HepG2 (cell line): ENCODE measurements around the gene IDUA. TPM values are rescaled to one million over a fixed set of nuclear protein-coding genes. Genes with fewer than 3 reads are reported as not detected.

Source experiments
- ATAC-seq: fragments of 200-7000 bp; cut with Tn5 transposase; 3 replicates; pipeline ENCODE4 v1.9.1; 2020; ENCODE audit warnings: mild to moderate bottlenecking, moderate library complexity
- BruUV-seq: library from RNA; stranded (reverse); fragments of 400-500 nt; replicated peaks from 2 replicates; lab custom pipeline; 2021; lab: Mats Ljungman, UMichigan
- CTCF ChIA-PET: fragments of 300-600 bp; formaldehyde crosslinking; extraction: SDS; loops from one replicate; lab custom pipeline; 2021; ENCODE audit warnings: low total read pairs, inconsistent platforms, low intra/inter-chr PET ratio; lab: Yijun Ruan, JAX
- POLR2A ChIA-PET: fragments of 350-600 bp; sonication (Branson Sonifier 250); formaldehyde crosslinking; loops from one replicate; lab custom pipeline; 2020; ENCODE audit warnings: antibody characterized with exemption, inconsistent platforms; lab: Yijun Ruan, JAX
- DNase-seq: peaks from one replicate; pipeline ENCODE4 v3.0.0-alpha.2; 2015; ENCODE audit warnings: low spot score
- FAIRE-seq: peaks from 3 replicates; lab custom pipeline; 2011; peaks lifted over from hg19 to GRCh38; lab: Jason Lieb, UNC
- H2AFZ ChIP-seq: one replicate; pipeline ENCODE4 v1.6.1; 2011; ENCODE audit warnings: low read length, inconsistent platforms
- H3K27ac ChIP-seq: fragments of 300-600 bp; 3 replicates; pipeline ENCODE4 v1.8.0; 2011; ENCODE audit warnings: mixed run types, mild to moderate bottlenecking, mixed read lengths, low read length, inconsistent platforms; ENCODE audit not compliant: insufficient read depth; ENCODE audit errors: extremely low read length
- H3K27me3 ChIP-seq, 2 experiments: fragments of 200-600 bp in 1 of 2; 2 replicates in 1 of 2; 3 replicates in 1 of 2; pipeline versions ENCODE4 v1.6.0 to v1.8.0; 2011; ENCODE audit warnings: low read length in 2 of 2, mild to moderate bottlenecking in 2 of 2, moderate library complexity in 2 of 2, inconsistent platforms in 1 of 2; ENCODE audit not compliant: insufficient read depth in 2 of 2, control insufficient read depth in 1 of 2
- H3K36me3 ChIP-seq, 2 experiments: fragments of 200-600 bp in 1 of 2; replicated peaks in 1 of 2; 2 replicates in 1 of 2; 3 replicates in 1 of 2; pipeline versions ENCODE4 v1.5.1 to v1.8.0; 2011; ENCODE audit warnings: low read length in 2 of 2, inconsistent platforms in 1 of 2; ENCODE audit not compliant: insufficient read depth in 2 of 2, control insufficient read depth in 1 of 2
- H3K4me1 ChIP-seq: 2 replicates; pipeline ENCODE4 v1.5.1; 2012; ENCODE audit warnings: low read length, inconsistent platforms; ENCODE audit not compliant: insufficient read depth
- H3K4me2 ChIP-seq: 2 replicates; pipeline ENCODE4 v1.6.0; 2011; ENCODE audit warnings: low read depth, low read length, inconsistent platforms
- H3K4me3 ChIP-seq, 3 experiments: fragments of 200-600 bp in 1 of 3; sonication (generic), shearing (Covaris generic) in 1 of 3; replicated peaks in 1 of 3; 2 replicates each; pipeline ENCODE4 v1.5.1; 2011 to 2016; ENCODE audit warnings: low read length in 3 of 3, inconsistent platforms in 2 of 3, low read depth in 2 of 3, mild to moderate bottlenecking in 2 of 3, control low read depth in 1 of 3, mixed read lengths in 1 of 3; ENCODE audit not compliant: insufficient read depth in 1 of 3
- H3K79me2 ChIP-seq: one replicate; pipeline ENCODE4 v1.6.1; 2011; ENCODE audit warnings: low read length, inconsistent platforms; ENCODE audit not compliant: insufficient read depth
- H3K9ac ChIP-seq: 2 replicates; pipeline ENCODE4 v1.6.0; 2011; ENCODE audit warnings: mild to moderate bottlenecking, low read depth, low read length, inconsistent platforms; ENCODE audit not compliant: insufficient read depth
- H3K9me3 ChIP-seq: 2 replicates; pipeline ENCODE4 v1.5.1; 2012; ENCODE audit warnings: mild to moderate bottlenecking, low read length
- H4K20me1 ChIP-seq: 2 replicates; pipeline ENCODE4 v1.6.0; 2011; ENCODE audit warnings: inconsistent platforms, mild to moderate bottlenecking, low read length, moderate library complexity; ENCODE audit not compliant: insufficient read depth
- KLF15 ChIP-seq: sonication (generic); formaldehyde crosslinking; IDR thresholded peaks from 2 replicates; pipeline ENCODE4 v1.8.1; 2023; ENCODE audit warnings: borderline replicate concordance, mild to moderate bottlenecking, inconsistent platforms, missing genetic modification reagents, mixed read lengths
- MTA1 ChIP-seq: sonication (generic); formaldehyde crosslinking; IDR thresholded peaks from 2 replicates; pipeline ENCODE4 v1.4.0; 2020; ENCODE audit warnings: missing genetic modification reagents, mild to moderate bottlenecking, borderline replicate concordance
- MYC ChIP-seq: sonication (generic); formaldehyde crosslinking; IDR thresholded peaks from 2 replicates; pipeline ENCODE4 v1.9.0; 2021; ENCODE audit warnings: missing genetic modification reagents, borderline replicate concordance
- PATZ1 ChIP-seq: sonication (generic); formaldehyde crosslinking; IDR thresholded peaks from 2 replicates; pipeline ENCODE4 v1.4.0; 2020; ENCODE audit warnings: missing genetic modification reagents
- REL ChIP-seq: sonication (generic); formaldehyde crosslinking; conservative IDR thresholded peaks from 2 replicates; pipeline ENCODE4 v1.8.0; 2022; ENCODE audit warnings: mild to moderate bottlenecking, missing genetic modification reagents, moderate library complexity
- SRSF1 ChIP-seq: fragments of 200-400 bp; formaldehyde crosslinking; optimal IDR thresholded peaks from 2 replicates; pipeline ENCODE3; 2017; ENCODE audit warnings: mild to moderate bottlenecking, low read depth, low read length, moderate library complexity
- U2AF1 ChIP-seq: fragments of 200-400 bp; formaldehyde crosslinking; optimal IDR thresholded peaks from 2 replicates; pipeline ENCODE3; 2017; ENCODE audit warnings: mild to moderate bottlenecking, low read depth, low read length
- ZNF225 ChIP-seq: sonication (generic); formaldehyde crosslinking; IDR thresholded peaks from 2 replicates; pipeline ENCODE4 v1.4.0; 2020; ENCODE audit warnings: mild to moderate bottlenecking, missing genetic modification reagents
- ZNF678 ChIP-seq: sonication (generic); formaldehyde crosslinking; IDR thresholded peaks from 2 replicates; pipeline ENCODE4 v1.4.0; 2020; ENCODE audit warnings: mild to moderate bottlenecking, missing genetic modification reagents
- ZNF784 ChIP-seq: sonication (generic); formaldehyde crosslinking; IDR thresholded peaks from 2 replicates; pipeline ENCODE4 v1.5.1; 2020; ENCODE audit warnings: missing genetic modification reagents, mild to moderate bottlenecking, borderline replicate concordance
- WGBS: methylation state at CpG from one replicate; pipeline ENCODE4 v1.1.6; 2017; ENCODE audit warnings: low lambda C conversion rate; 5-methylcytosine and 5-hydroxymethylcytosine counted together
- in situ Hi-C: cut with HindIII; loops from 2 replicates; pipeline ENCODE4 v1.10.0; 2017; ENCODE audit warnings: low pct_unique_long_range_greater_than_20kb; ENCODE audit not compliant: extremely low pct_ligation_motif_present
- intact Hi-C: fragments of 100-400 bp; cut with micrococcal nuclease; formaldehyde crosslinking; loops from one replicate; pipeline ENCODE4 v1.10.0; 2022; ENCODE audit not compliant: unreplicated experiment
- polyA plus RNA-seq, 8 experiments: library from polyadenylated mRNA; depleted of rRNA in 3 of 8; stranded (reverse) in 7 of 8; unstranded in 1 of 8; fragments of >200 nt; fragmentation: Illumina TruSeq in 4 of 8; extraction: Trizol in 4 of 8; gene quantifications; 2 replicates each; pipeline versions ENCODE4 v1.2.1 to v1.2.3, GENCODE V29; 2011 to 2016; ENCODE audit warnings: low read depth in 4 of 8, missing spikeins in 1 of 8, mixed read lengths in 1 of 8; ENCODE audit not compliant: insufficient read depth in 1 of 8
- total RNA-seq, 5 experiments: library from RNA; depleted of rRNA; stranded (reverse); fragments of >200 nt; fragmentation: Illumina TruSeq; extraction: Trizol; gene quantifications; 2 replicates each; pipeline ENCODE4 v1.2.3, GENCODE V29; 2016; ENCODE audit warnings: low read depth in 1 of 5
- TF ChIP-seq, protein P1 (sequence below), 2 experiments: sonication (generic) in 1 of 2; formaldehyde crosslinking in 1 of 2; IDR thresholded peaks; 2 replicates each; pipeline versions ENCODE4 v1.4.0 to v1.6.1; 2018 to 2020; ENCODE audit warnings: missing genetic modification reagents in 2 of 2, borderline replicate concordance in 1 of 2, low read depth in 1 of 2, mild to moderate bottlenecking in 1 of 2, missing biosample characterization in 1 of 2
- TF ChIP-seq, protein P2 (sequence below): sonication (generic); formaldehyde crosslinking; IDR thresholded peaks from 2 replicates; pipeline ENCODE4 v1.5.0; 2020; ENCODE audit warnings: mild to moderate bottlenecking, missing genetic modification reagents, borderline replicate concordance

Gene IDUA
- total and polyA plus RNA-seq, 2 of the 13 experiments (the other 11 are each of a cell fraction or from before 2014, with no cell fraction given), result 0.77 to 1.0 TPM

DNA sequence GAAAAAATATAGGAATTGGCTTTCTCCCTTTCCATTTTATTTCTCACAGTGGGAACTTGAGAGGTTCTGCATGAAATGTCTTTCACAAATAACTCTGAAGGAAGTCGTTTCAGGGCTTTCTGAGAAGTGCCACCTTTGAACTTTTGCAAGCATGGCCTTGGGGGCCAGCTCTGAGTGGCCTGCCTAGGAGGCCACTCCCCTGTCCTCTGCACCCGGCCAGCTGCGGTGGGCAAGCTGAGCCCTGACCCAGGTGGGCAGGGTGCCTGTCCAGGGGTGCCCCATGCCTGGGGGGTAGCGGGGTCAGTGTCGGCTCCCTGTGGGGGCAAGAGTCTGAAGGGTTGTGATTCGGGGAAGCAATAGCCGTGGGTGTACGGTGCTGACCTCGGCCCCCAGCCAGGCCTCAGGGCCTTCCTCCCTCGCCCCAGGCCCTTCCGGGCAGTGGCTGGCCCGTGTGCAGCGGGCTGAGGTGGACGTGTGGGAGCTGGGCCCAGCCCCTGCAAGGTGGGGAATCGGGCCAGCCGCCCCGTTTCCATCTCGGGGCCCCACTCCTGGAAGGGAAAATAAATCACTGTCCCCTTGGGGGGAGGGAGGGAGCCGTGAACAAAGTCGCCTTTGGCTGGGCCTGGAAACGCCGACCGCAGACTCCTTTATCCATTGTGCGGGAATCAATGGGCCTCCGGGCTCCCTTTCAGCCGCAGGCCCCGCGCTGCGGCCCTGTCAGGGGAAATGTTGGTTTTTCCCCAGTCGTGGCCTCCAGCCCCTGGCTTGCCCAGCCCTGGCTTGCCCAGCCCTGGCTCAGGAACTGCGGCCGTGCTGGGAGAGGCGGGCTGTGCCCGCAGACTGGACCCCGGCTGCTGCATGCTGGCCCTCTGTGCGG is 27.7 kb downstream of the IDUA start:
- intact Hi-C loops (no loop called here), in situ Hi-C loops (no loop called here)
- Histone ChIP-seq H4K20me1 (no peaks in the 10 kb centered on the region), H3K27me3 (peaks cover 0 to 6% of the 10 kb centered on the region in 2 experiments; a peak in 1 of 5 replicates), H3K9ac (peak overlapping the region; percentile 48), H3K9me3 (no peaks in the 10 kb centered on the region), H3K27ac (peak overlapping the region; percentile 73), H2AFZ (no peak overlapping the region), H3K36me3 (no peaks in the 10 kb centered on the region; a peak in 2 of 5 replicates), H3K79me2 (peaks cover 6% of the 10 kb centered on the region), H3K4me3 (peak overlapping the region in 2 of 3 experiments; percentile 42 to 47; a peak in 3 of 6 replicates), H3K4me2 (peak overlapping the region; percentile 42), H3K4me1 (peaks cover 50% of the 10 kb centered on the region)
- DNase-seq (no peak), ATAC-seq (peak; percentile 20), FAIRE-seq (peak; percentile 21)
- ChIA-PET CTCF (no interaction called here), POLR2A (interaction anchor here (2.4 kb wide), 1 partner anchor 22 kb away, joined by 9 read pairs; the partner anchor contains the start of gene SLC26A1)
- TSS peak; percentile 63 for BruUV-seq
- WGBS, result 44% methylated on average over 15 of the region's 36 CpGs
- TF ChIP-seq REL (no peak), MTA1 (CRISPR knock-in tag) (0 out of 2 replicates have a peak, but pooled peaks have one; percentile 30), PATZ1 (peak; percentile 15; the same call in 1 of the 2 replicates), SRSF1 (peak; percentile 58), ZNF225 (CRISPR knock-in tag) (no peak), KLF15 (CRISPR knock-in tag) (no peak), U2AF1 (peak; percentile 76), MYC (CRISPR knock-in tag) (no peak), ZNF784 (CRISPR knock-in tag) (0 out of 2 replicates have a peak, but pooled peaks have one; percentile 60), ZNF678 (CRISPR knock-in tag) (0 out of 2 replicates have a peak, but pooled peaks have one; percentile 55)
- TF ChIP-seq, protein P1, sequence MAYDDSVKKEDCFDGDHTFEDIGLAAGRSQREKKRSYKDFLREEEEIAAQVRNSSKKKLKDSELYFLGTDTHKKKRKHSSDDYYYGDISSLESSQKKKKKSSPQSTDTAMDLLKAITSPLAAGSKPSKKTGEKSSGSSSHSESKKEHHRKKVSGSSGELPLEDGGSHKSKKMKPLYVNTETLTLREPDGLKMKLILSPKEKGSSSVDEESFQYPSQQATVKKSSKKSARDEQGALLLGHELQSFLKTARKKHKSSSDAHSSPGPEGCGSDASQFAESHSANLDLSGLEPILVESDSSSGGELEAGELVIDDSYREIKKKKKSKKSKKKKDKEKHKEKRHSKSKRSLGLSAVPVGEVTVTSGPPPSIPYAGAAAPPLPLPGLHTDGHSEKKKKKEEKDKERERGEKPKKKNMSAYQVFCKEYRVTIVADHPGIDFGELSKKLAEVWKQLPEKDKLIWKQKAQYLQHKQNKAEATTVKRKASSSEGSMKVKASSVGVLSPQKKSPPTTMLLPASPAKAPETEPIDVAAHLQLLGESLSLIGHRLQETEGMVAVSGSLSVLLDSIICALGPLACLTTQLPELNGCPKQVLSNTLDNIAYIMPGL (CRISPR knock-in tag; IDR thresholded peaks at IDR 0.05; ENCODE audit: borderline replicate concordance in 1 of 2, low read depth in 1 of 2), result peak in 1 of 2 experiments; percentile 12; a peak in 1 of 4 replicates
- TF ChIP-seq, protein P2, sequence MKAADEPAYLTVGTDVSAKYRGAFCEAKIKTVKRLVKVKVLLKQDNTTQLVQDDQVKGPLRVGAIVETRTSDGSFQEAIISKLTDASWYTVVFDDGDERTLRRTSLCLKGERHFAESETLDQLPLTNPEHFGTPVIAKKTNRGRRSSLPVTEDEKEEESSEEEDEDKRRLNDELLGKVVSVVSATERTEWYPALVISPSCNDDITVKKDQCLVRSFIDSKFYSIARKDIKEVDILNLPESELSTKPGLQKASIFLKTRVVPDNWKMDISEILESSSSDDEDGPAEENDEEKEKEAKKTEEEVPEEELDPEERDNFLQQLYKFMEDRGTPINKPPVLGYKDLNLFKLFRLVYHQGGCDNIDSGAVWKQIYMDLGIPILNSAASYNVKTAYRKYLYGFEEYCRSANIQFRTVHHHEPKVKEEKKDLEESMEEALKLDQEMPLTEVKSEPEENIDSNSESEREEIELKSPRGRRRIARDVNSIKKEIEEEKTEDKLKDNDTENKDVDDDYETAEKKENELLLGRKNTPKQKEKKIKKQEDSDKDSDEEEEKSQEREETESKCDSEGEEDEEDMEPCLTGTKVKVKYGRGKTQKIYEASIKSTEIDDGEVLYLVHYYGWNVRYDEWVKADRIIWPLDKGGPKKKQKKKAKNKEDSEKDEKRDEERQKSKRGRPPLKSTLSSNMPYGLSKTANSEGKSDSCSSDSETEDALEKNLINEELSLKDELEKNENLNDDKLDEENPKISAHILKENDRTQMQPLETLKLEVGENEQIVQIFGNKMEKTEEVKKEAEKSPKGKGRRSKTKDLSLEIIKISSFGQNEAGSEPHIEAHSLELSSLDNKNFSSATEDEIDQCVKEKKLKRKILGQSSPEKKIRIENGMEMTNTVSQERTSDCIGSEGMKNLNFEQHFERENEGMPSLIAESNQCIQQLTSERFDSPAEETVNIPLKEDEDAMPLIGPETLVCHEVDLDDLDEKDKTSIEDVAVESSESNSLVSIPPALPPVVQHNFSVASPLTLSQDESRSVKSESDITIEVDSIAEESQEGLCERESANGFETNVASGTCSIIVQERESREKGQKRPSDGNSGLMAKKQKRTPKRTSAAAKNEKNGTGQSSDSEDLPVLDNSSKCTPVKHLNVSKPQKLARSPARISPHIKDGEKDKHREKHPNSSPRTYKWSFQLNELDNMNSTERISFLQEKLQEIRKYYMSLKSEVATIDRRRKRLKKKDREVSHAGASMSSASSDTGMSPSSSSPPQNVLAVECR (CRISPR knock-in tag), result peak; percentile 51; the same call in 1 of the 2 replicates
